Stimulated activated CD8-positive, alpha-beta memory T cell treated with anti-CD3 and anti-CD28 coated beads, Interleukin-4, amount 100 ng/mL, for 1 hour (primary cell): ENCODE results near the gene DLGAP1.

Experiments
- DNase-seq, 2 donors: peaks; one replicate each; pipeline ENCODE4 v3.0.0-alpha.2; 2020; ENCODE audit warnings: low read depth in 2 of 2, low spot score in 1 of 2

Gene DLGAP1

DNA sequence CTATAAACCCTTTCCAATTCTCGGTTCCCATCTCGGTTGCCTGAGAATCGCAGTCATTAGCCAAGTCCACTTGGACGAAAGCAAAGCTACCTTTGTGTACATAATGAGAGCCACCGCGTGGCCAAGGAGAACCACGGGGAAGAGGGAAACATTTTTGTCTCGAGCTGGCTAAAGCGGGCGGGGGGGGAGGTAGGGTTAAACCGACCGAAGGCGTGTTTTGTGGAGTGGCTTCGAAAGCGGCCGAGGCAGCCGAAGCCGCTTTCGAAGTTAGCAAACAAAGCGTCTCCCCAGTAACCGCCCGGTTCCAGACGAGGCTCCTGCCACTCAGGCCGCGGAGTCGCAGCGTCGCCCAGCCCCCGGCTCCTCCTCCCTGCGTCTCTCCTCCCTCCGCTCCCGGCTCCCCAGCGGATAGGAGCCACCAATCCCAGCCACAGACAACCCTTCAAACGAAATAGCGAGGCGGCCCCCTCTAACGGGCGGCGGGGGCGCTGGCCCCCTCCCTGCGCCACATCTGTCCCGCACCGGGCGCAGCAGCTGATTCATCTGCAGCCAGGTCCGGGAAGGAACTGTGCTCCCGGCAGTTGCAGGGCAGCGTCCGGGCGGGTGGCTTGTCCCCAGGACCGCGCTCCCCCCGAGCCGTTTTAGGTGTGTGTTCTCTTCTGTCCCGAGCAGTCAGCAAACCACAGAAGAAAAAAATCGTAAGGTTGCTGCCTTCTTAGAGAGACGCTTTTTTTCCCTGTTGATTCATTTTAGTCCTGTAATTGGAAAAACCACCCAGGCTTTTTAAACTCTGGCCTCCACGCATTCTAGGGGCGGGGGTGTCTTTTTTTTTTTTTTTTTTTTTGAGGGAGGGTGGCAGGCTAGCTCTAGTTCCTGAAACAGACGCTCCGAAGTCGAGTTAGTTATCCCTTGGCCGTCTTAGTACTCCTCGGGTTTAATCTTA is 1006.9 kb downstream of the DLGAP1 start:
- peak; percentile 54 to 60 for DNase-seq

DNA sequence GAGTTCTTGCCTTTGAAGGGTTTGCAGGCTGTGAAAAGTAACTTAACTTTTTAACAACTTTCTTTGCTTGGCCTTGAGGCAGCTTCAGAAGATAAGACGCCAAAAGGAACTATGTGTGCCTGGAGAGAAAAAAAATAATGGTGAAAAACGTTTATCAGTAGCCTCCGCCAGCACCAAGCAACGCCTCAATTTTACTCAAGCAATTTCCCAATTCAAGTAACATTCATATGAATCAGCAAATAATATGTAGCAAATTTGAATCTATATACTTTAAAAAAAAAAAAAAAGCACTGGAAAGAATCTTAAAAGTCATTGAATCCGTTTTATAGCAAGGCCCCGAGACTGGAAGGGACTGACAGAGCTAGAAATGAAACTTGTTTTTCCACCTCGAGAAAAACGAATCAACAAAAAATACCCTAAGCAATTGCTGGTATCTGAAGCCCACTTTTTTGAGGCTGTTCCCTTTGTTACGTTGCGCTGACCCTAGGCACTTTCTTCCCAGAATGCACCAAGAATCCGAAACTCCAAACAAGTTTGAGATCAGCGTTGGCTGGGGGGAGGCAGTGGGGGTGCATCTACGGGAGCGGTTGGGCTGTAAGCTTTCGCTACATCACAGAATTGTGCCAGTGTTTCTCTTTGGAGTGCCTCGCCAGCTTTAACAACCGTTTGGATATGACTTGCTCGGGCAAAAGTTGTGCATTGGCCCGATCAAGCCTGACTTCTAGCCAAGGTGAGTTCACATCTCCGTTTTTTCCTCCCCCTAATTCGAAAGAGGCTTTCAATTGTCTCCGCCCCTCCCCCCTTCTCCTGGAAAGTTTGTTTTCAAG is 1007.8 kb downstream of the DLGAP1 start:
- no peak for DNase-seq
